Stromal cell of bone marrow (primary cell): ENCODE measurements around the gene NDUFS5.
"Not testable (repeated sequence)": the region's sequence is repeated elsewhere in the genome, so short reads cannot be mapped to it uniquely, and the experiment has no call there.

Experiments used
- DNase-seq: peaks from one replicate; pipeline ENCODE4 v3.0.0-alpha.2; 2012; ENCODE audit warnings: low read depth

Gene NDUFS5

GRCh38 chr1:39016604-39017171, 9.5 kb upstream of the NDUFS5 start:
- DNase-seq: no peak

GRCh38 chr1:39017266-39017665, 8.9 kb upstream of the NDUFS5 start:
- DNase-seq: no peak

GRCh38 chr1:39020494-39020893, 5.7 kb upstream of the NDUFS5 start:
- not testable (repeated sequence) for DNase-seq

- DNase-seq: no peak
Measured at GRCh38 chr1:39021426-39021825, 4.7 kb upstream of the NDUFS5 start.

- no peak for DNase-seq
Measured at GRCh38 chr1:39023140-39023539, 3.0 kb upstream of the NDUFS5 start.

GRCh38 chr1:39026866-39027507, 837 bp downstream of the NDUFS5 start:
- no peak for DNase-seq

- DNase-seq: no peak
Measured at GRCh38 chr1:39034114-39034654, 8.0 kb downstream of the NDUFS5 start.

- DNase-seq: no peak
Measured at GRCh38 chr1:39036678-39037077, 10.5 kb downstream of the NDUFS5 start.

GRCh38 chr1:39043513-39043912, 17.4 kb downstream of the NDUFS5 start:
- no peak for DNase-seq

GRCh38 chr1:39044762-39045161, 18.6 kb downstream of the NDUFS5 start:
- DNase-seq: no peak

- DNase-seq: no peak
Measured at GRCh38 chr1:39045231-39045630, 19.1 kb downstream of the NDUFS5 start.

GRCh38 chr1:39046613-39047210, 20.6 kb downstream of the NDUFS5 start:
- no peak for DNase-seq

- peak; percentile 90 for DNase-seq
Measured at GRCh38 chr1:39047374-39048229, 21.5 kb downstream of the NDUFS5 start.

- DNase-seq: no peak
Measured at GRCh38 chr1:39048745-39049370, 22.7 kb downstream of the NDUFS5 start.

- no peak for DNase-seq
Measured at GRCh38 chr1:39050001-39050400, 23.9 kb downstream of the NDUFS5 start.

- DNase-seq: not testable (repeated sequence)
Measured at GRCh38 chr1:39051193-39051850, 25.2 kb downstream of the NDUFS5 start.

- no peak for DNase-seq
Measured at GRCh38 chr1:39051956-39052355, 25.8 kb downstream of the NDUFS5 start.

GRCh38 chr1:39055213-39055710, 29.1 kb downstream of the NDUFS5 start:
- DNase-seq: not testable (repeated sequence)

- DNase-seq: not testable (repeated sequence)
Measured at GRCh38 chr1:39061516-39061915, 35.4 kb downstream of the NDUFS5 start.

- DNase-seq: no peak
Measured at GRCh38 chr1:39061951-39062350, 35.8 kb downstream of the NDUFS5 start.

- no peak for DNase-seq
Measured at GRCh38 chr1:39063191-39063590, 37.0 kb downstream of the NDUFS5 start.
